GM19468 (cell line): ENCODE results near the gene NEDD4L.

Source experiments
- ATAC-seq: cut with Tn5 transposase; IDR thresholded peaks from one replicate; pipeline ENCODE4 v1.9.1; 2021; ENCODE audit warnings: mild to moderate bottlenecking, moderate library complexity, moderate number of reproducible peaks; ENCODE audit not compliant: unreplicated experiment; ENCODE audit errors: extremely low read depth

Gene NEDD4L

DNA sequence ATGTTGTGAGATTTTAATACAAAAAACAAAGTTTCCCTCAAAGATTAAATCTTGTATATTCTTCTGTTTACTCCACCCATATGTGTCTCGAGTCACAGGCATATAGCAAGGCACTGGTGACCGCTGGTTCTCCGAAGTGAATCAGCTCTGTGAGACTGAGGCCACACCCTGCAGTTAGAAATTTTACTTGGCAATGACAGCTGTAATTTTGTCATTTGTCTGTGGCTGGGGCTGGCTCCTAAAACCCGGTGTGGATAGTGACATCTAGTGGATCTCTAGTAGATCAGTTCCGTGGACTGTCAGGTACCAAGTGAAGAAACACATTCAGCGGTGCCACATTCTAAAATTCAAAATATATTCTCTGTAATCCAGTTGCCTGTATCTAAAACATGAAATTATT is 278.0 kb downstream of the NEDD4L start:
- no peak for ATAC-seq

- ATAC-seq = no peak
These were observed 278.4 kb downstream of the NEDD4L start for GRCh38 chr18:58322464-58322863.

- ATAC-seq = no peak
These were observed 280.1 kb downstream of the NEDD4L start for GRCh38 chr18:58323866-58324762.

GRCh38 chr18:58324824-58325480 is 280.9 kb downstream of the NEDD4L start:
- ATAC-seq = no peak

DNA sequence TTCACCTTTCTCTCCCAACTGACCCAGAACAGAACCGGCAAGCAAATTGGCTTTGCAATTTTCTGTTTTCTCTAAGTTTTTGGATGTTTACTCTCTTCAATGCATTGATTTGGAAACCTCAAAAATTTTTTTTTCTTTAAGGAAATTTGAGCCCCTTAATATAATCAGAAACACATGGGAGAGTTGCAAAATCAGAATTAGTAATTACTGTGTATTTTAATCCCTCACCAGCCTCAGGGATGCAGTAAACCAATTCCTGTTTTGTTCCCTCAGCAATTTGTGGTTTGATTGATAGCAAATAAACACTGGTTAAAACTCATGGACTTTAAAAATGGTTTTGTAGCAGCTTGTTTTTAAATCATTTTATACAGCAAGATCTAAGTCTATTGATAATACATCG is 281.5 kb downstream of the NEDD4L start:
- no peak for ATAC-seq

DNA sequence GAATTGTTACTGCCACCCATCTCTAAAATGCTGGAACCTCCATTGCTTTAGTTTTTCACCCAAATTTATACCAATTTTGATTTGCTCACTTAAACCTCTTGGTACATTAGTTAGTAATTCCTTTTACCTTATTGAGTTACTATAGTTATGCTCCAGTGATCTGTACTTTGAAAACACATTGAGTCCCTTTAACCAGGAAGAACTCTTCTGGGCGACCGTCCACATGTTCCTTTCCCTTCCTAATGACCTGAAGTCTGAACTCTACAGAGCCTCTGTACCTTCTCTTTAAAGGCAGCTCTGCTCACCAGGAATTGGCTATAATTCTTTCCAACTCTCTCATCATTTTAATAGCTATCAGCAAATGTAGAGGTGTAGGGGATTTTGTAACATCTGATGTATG is 290.0 kb downstream of the NEDD4L start:
- no peak for ATAC-seq

- no peak for ATAC-seq
These were observed 291.2 kb downstream of the NEDD4L start for GRCh38 chr18:58335223-58335622.

GRCh38 chr18:58335821-58336220 is 291.8 kb downstream of the NEDD4L start:
- no peak for ATAC-seq

GRCh38 chr18:58336605-58337004 is 292.6 kb downstream of the NEDD4L start:
- ATAC-seq = no peak

DNA sequence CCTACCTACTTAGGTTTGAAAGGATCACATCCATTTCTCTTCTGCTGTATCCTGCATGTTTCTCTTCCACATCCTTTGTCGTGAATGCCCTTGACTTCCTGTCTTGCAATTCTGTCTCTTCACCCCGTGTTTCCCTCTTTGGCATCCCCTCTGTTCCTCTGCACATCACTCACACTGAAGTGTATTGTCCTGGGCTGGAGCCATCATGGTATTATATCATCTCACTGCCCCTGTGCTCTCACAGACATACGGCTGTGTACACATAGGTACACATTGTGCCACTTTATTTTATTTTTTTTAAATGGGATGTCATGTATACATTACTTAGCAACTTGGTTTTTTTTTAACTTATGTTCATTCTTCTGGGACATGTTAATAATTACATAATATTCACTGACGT is 293.3 kb downstream of the NEDD4L start:
- ATAC-seq = no peak

GRCh38 chr18:58337686-58338085 is 293.7 kb downstream of the NEDD4L start:
- ATAC-seq = no peak

DNA sequence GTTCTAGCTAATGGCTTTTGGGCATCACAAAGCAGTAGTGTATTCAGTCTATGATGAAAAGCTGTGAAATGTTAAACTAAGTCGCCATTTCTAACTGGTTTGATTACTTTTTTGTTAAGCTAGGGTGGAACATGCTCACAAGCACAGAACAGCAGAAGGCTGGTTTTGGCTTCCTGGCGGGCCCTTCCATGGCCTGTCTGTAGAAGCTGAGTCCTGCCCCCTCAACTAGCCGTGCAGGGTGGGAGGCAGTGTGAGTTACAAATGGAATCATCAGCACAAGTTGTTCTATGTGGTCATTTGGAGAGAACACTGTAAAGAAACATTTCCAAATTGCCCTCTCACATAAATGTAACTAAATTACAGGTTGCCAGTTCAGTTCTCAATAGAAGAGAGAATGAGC is 294.1 kb downstream of the NEDD4L start:
- ATAC-seq = no peak

DNA sequence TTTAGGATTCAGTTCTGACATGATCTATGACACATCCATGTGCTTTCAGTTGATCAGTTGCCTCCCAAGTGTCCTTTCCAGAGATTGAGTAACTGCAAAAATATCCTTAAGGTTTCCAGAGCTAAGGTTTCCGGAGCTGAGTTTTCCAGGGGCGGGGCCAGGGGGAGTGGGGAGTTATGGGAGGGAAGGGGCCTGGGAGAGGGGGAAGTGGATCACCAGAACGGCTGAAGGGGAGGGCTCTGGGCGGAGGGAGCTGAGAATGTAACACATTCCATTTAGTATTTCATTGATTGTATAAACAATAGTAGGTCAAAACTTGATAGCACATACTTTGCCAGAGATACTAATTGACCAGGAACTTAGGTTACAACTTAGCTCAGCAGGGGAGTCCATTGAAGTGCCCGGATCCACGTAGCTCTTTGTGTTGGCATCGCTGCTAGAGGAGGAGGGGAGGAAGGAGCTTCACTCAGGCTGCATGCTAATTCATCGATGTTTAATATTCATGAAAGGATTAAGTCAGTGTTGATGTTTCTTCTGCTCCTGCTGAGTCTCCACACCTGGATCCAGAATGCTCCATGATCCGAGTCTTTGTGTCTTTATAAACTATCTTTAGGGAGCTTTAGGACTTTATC is 295.1 kb downstream of the NEDD4L start:
- no peak for ATAC-seq

GRCh38 chr18:58339890-58340289 is 295.9 kb downstream of the NEDD4L start:
- ATAC-seq = no peak

GRCh38 chr18:58341916-58342315 is 297.9 kb downstream of the NEDD4L start:
- ATAC-seq = no peak

- ATAC-seq = no peak
These were observed 300.1 kb downstream of the NEDD4L start for GRCh38 chr18:58344080-58344670.

GRCh38 chr18:58344861-58345463 is 300.9 kb downstream of the NEDD4L start:
- ATAC-seq = no peak

GRCh38 chr18:58345875-58346274 is 301.8 kb downstream of the NEDD4L start:
- no peak for ATAC-seq

- no peak for ATAC-seq
These were observed 303.1 kb downstream of the NEDD4L start for GRCh38 chr18:58347135-58347534.

GRCh38 chr18:58348517-58348916 is 304.5 kb downstream of the NEDD4L start:
- no peak for ATAC-seq
